ENCODE data around the gene DAPK2.

DAPK2 gene

DNA sequence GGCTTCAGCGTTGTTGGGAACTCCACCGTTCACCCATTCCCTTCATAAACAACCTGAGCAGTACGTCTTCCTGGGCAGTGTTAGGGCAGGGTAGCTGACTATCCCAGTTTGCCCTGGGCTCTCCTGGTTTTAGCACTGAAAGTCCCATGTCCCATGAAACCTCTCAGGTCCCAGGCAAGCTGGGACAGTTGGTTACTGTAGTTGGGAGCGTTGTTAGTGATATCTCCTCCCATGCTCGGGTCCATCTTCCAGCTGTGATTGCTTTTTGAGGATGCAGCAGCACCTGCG is 151.7 kb downstream of the DAPK2 start:
- TF ChIP-seq, protein P1, sequence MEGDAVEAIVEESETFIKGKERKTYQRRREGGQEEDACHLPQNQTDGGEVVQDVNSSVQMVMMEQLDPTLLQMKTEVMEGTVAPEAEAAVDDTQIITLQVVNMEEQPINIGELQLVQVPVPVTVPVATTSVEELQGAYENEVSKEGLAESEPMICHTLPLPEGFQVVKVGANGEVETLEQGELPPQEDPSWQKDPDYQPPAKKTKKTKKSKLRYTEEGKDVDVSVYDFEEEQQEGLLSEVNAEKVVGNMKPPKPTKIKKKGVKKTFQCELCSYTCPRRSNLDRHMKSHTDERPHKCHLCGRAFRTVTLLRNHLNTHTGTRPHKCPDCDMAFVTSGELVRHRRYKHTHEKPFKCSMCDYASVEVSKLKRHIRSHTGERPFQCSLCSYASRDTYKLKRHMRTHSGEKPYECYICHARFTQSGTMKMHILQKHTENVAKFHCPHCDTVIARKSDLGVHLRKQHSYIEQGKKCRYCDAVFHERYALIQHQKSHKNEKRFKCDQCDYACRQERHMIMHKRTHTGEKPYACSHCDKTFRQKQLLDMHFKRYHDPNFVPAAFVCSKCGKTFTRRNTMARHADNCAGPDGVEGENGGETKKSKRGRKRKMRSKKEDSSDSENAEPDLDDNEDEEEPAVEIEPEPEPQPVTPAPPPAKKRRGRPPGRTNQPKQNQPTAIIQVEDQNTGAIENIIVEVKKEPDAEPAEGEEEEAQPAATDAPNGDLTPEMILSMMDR (IDR thresholded peaks at IDR 0.05; ENCODE audit: low read depth, low read length, missing control alignments), result no peak
- no peak for DNase-seq
- in situ Hi-C loops (cut with HindIII; ENCODE audit: low pct_ligation_motif_present, low sequenced_read_pairs), result no loop called here
- Histone ChIP-seq H3K4me3 (ENCODE audit: low read depth, low read length) (no peak overlapping the region), H3K27ac (no peak overlapping the region), H3K36me3 (replicated peaks) (no peaks in the 10 kb centered on the region), H3K27me3 (replicated peaks) (no peaks in the 10 kb centered on the region)

DNA sequence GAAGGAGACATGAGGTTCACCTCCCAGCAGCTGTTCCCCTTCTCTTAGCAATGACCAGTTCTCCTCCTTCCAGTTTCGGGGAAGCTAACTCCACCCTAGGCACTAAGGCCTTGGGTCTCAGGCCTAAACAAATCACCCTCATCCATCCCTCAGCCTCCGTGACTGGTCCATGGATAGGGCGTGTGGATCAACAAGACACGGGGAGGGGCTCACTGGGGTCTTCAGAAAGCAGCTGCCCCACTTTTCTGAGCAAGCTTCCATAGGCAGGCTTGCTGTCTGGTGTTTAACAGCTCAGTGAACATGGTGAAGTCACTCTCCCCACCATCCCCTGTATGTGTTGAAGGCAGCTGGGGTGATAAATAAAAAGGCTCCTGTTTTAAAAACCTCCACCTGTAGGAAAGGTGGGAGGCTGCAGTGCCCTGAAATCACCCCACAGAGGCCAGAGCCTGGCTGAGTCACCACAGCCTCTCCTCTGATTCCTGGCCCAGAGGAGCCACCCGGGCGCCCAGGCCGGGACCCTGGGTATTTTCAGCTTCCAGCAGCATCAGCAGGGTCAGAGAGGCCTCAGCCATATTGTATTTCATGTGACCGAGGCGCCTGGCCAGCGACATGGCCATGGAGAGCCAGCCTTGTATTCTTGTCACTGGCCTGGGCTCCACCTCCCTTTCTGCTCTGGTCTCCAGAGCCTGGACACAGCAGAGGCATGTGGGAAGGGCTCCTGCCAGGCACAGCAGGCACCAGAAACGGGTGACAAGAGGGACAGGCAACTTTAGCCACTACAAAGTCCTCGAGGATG is 152.2 kb downstream of the DAPK2 start:
- Histone ChIP-seq H3K36me3 (replicated peaks) (no peaks in the 10 kb centered on the region), H3K27ac (no peak overlapping the region), H3K27me3 (replicated peaks) (no peaks in the 10 kb centered on the region), H3K4me3 (ENCODE audit: low read depth, low read length) (no peak overlapping the region)
- TF ChIP-seq, protein P1 (IDR thresholded peaks at IDR 0.05; ENCODE audit: low read depth, low read length, missing control alignments), result no peak
- in situ Hi-C loops (cut with HindIII; ENCODE audit: low pct_ligation_motif_present, low sequenced_read_pairs), result no loop called here
- DNase-seq, result no peak

DNA sequence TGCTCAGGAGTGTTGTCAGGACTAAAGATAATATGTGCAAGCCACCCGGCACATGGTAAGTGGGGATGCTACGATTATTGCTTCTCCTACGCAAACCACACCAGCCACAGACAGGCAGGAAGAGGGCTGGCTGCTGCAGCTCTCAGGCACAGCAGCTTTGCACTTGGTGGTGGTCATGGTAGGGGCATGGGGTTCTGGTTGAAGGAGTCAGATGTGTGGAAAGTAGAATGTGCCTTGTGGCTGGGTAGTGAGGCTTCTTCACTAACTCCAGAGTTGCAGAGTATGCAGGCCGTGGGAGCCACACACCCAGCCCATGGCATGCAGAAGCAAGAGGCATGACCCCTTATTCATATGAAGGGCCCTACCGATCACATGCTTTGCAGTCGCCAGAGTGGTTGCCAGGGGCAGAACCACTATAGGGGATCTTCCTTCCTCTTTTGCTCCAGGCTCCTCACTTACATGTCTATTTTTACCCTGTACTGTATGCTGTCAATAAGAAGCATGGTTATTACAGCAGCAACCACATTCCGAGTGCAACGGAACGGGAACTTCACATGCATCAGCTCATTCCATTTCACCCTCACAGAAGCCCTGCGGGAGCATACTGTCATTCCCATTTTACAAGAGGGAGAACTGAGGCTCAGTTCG is 153.4 kb downstream of the DAPK2 start:
- TF ChIP-seq, protein P1 (IDR thresholded peaks at IDR 0.05; ENCODE audit: low read depth, low read length, missing control alignments), result no peak
- Histone ChIP-seq H3K27ac (no peak overlapping the region), H3K36me3 (replicated peaks) (no peaks in the 10 kb centered on the region), H3K4me3 (ENCODE audit: low read depth, low read length) (no peak overlapping the region), H3K27me3 (replicated peaks) (no peaks in the 10 kb centered on the region)
- in situ Hi-C loops (cut with HindIII; ENCODE audit: low pct_ligation_motif_present, low sequenced_read_pairs), result no loop called here
- no peak for DNase-seq

DNA sequence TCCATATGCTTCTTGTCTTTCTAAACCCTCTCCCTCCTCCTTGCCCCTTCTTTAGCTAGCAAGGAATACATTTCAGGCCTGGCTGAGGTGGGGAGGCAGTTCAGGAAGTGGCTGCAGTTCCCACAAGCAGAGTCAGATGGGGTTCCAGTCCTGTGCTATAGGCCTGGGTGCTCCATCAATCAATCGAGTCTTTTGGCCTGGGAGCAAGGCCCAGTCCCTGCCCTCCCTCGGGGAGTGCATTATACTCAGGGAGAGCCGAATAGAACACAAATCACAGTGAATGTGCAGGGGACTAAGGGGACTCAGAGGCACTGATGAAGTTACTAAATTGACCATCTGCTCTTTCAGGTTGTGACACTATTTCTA is 154.5 kb downstream of the DAPK2 start:
- H3K4me3 ChIP-seq (ENCODE audit: low read depth, low read length), result no peak overlapping the region
- no peaks in the 10 kb centered on the region for H3K36me3 ChIP-seq (replicated peaks)
- DNase-seq, result no peak
- TF ChIP-seq, protein P1 (IDR thresholded peaks at IDR 0.05; ENCODE audit: low read depth, low read length, missing control alignments), result no peak
- H3K27me3 ChIP-seq (replicated peaks), result no peaks in the 10 kb centered on the region
- H3K27ac ChIP-seq, result no peak overlapping the region
- in situ Hi-C loops (cut with HindIII; ENCODE audit: low pct_ligation_motif_present, low sequenced_read_pairs), result no loop called here

DNA sequence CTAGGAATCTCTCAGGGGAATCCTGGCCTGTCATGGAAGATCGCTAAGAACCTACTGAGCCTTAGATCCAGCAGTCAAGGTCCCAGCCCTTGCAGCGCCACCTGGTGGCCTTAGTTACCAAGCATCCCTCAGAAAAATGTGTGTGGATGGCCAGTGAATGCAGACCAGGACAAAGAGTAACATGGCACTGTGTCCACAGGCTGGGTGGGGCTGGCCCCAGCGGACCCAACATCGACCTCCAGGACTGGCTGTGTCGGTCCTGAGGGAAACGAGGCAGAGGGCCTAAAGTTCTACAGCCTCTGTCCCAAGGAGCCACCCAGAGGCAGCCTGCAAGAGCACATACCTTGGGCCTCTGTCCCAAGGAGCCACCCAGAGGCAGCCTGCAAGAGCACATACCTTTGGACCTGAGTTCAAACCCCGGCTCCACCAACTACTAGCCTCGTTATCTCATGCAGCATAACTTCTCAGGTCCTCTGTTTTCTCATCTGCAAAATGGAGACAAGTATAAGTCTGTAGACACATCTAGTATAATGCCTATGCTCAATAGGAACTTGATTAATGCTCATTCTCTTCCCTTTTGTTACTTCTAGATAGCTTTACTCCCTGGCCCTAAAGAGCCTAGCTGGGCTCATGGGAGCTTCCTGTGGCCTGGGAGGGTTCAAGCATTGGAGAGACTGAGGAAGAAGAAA is 155.1 kb downstream of the DAPK2 start:
- TF ChIP-seq, protein P1 (IDR thresholded peaks at IDR 0.05; ENCODE audit: low read depth, low read length, missing control alignments), result peak; percentile 90
- Histone ChIP-seq H3K27me3 (replicated peaks) (no peaks in the 10 kb centered on the region), H3K36me3 (replicated peaks) (no peaks in the 10 kb centered on the region), H3K4me3 (ENCODE audit: low read depth, low read length) (no peak overlapping the region), H3K27ac (no peak overlapping the region)
- in situ Hi-C loops (cut with HindIII; ENCODE audit: low pct_ligation_motif_present, low sequenced_read_pairs), result no loop called here
- DNase-seq, result peak; percentile 80

Measured in brain microvascular endothelial cell (primary cell).